ENCODE data around the gene IKBKE. TPM values are rescaled to one million over a fixed set of nuclear protein-coding genes. Genes with fewer than 3 reads are reported as not detected.
A peak's percentile ranks its signal among the peaks of the same experiment; 100 is the strongest.

Gene IKBKE
- total RNA-seq, 4 donors from 2014 or later: 4.7 to 10.5 (median 9.4) TPM

- H3K36me3 ChIP-seq: no peaks in the 10 kb centered on the region
- intact Hi-C loops (cut with DNase I): no loop called here
- H3K4me3 ChIP-seq (replicated peaks in 1 of 3): no peak overlapping the region
- no peaks in the 10 kb centered on the region for H3K4me1 ChIP-seq
- H3K27ac ChIP-seq: peak overlapping the region in 1 of 3 donors; percentile 19
- no peaks in the 10 kb centered on the region for H3K27me3 ChIP-seq
- DNase-seq: no peak
- no peak for TF ChIP-seq CTCF (IDR thresholded peaks at IDR 0.05)
- TF ChIP-seq POLR2A (IDR thresholded peaks at IDR 0.05): no peak
- H3K9me3 ChIP-seq: no peaks in the 10 kb centered on the region
- WGBS, 2 donors: 77 to 81% methylated on average over 9 of the region's 9 CpGs
Measured at GRCh38 chr1:206430031-206430983, 40.0 kb upstream of the IKBKE start.

- Histone ChIP-seq H3K27ac (no peak overlapping the region), H3K27me3 (no peaks in the 10 kb centered on the region), H3K36me3 (peaks cover 0 to 2% of the 10 kb centered on the region in 2 donors), H3K9me3 (no peaks in the 10 kb centered on the region), H3K4me3 (replicated peaks in 1 of 3) (no peak overlapping the region), H3K4me1 (no peaks in the 10 kb centered on the region)
- intact Hi-C loops (cut with DNase I): no loop called here
- DNase-seq: no peak
- 89 to 100% methylated on average over 1 of the region's 1 CpG for WGBS, 2 donors
- TF ChIP-seq POLR2A (IDR thresholded peaks at IDR 0.05) (no peak), CTCF (IDR thresholded peaks at IDR 0.05) (no peak)
Measured at GRCh38 chr1:206435445-206435844, 34.8 kb upstream of the IKBKE start.

GRCh38 chr1:206438554-206438953, 31.7 kb upstream of the IKBKE start:
- no peak for DNase-seq
- TF ChIP-seq CTCF (IDR thresholded peaks at IDR 0.05) (no peak), POLR2A (IDR thresholded peaks at IDR 0.05) (no peak)
- intact Hi-C loops (cut with DNase I): no loop called here
- Histone ChIP-seq H3K4me1 (no peaks in the 10 kb centered on the region), H3K27me3 (no peaks in the 10 kb centered on the region), H3K27ac (no peak overlapping the region), H3K4me3 (replicated peaks in 1 of 3) (no peak overlapping the region), H3K36me3 (peaks cover 0 to 5% of the 10 kb centered on the region in 2 donors), H3K9me3 (no peaks in the 10 kb centered on the region)

GRCh38 chr1:206439205-206439604, 31.1 kb upstream of the IKBKE start:
- WGBS, 2 donors: 84 to 94% methylated on average over 2 of the region's 2 CpGs
- Histone ChIP-seq H3K27me3 (no peaks in the 10 kb centered on the region), H3K36me3 (peaks cover 0 to 5% of the 10 kb centered on the region in 2 donors), H3K4me1 (no peaks in the 10 kb centered on the region), H3K4me3 (replicated peaks in 1 of 3) (no peak overlapping the region), H3K9me3 (no peaks in the 10 kb centered on the region), H3K27ac (no peak overlapping the region)
- intact Hi-C loops (cut with DNase I): no loop called here
- TF ChIP-seq POLR2A (IDR thresholded peaks at IDR 0.05) (no peak), CTCF (IDR thresholded peaks at IDR 0.05) (no peak)
- DNase-seq: no peak

GRCh38 chr1:206441336-206441967, 28.8 kb upstream of the IKBKE start:
- no peak overlapping the region for H3K27ac ChIP-seq
- intact Hi-C loops (cut with DNase I): no loop called here
- H3K4me3 ChIP-seq (replicated peaks in 1 of 3): no peak overlapping the region
- no peaks in the 10 kb centered on the region for H3K4me1 ChIP-seq
- H3K27me3 ChIP-seq: no peaks in the 10 kb centered on the region
- WGBS, 2 donors: 92 to 95% methylated on average over 7 of the region's 7 CpGs
- DNase-seq: no peak
- H3K36me3 ChIP-seq: peaks cover 0 to 5% of the 10 kb centered on the region in 2 donors
- H3K9me3 ChIP-seq: no peaks in the 10 kb centered on the region
- TF ChIP-seq CTCF (IDR thresholded peaks at IDR 0.05) (no peak), POLR2A (IDR thresholded peaks at IDR 0.05) (no peak)

All from thyroid gland (tissue), 4 donors.